NB4 (cell line): Measurements from ENCODE around the gene STK38.

ENCODE experiments used
- MYC ChIP-seq: IDR thresholded peaks from 2 replicates; pipeline ENCODE4 v1.6.1; 2011; ENCODE audit warnings: low read depth, low read length
- POLR2A ChIP-seq: IDR thresholded peaks from 2 replicates; pipeline ENCODE4 v1.6.1; 2011; ENCODE audit warnings: mild to moderate bottlenecking; ENCODE audit not compliant: insufficient read length; ENCODE audit errors: extremely low read depth
- TF ChIP-seq, protein P1 (sequence below): IDR thresholded peaks from one replicate; pipeline ENCODE4 v1.5.1; 2012; ENCODE audit warnings: low read depth, low read length
- TF ChIP-seq, protein P2 (sequence below): IDR thresholded peaks from 2 replicates; pipeline ENCODE4 v1.6.1; 2011; ENCODE audit warnings: low read depth, low read length

DNA sequence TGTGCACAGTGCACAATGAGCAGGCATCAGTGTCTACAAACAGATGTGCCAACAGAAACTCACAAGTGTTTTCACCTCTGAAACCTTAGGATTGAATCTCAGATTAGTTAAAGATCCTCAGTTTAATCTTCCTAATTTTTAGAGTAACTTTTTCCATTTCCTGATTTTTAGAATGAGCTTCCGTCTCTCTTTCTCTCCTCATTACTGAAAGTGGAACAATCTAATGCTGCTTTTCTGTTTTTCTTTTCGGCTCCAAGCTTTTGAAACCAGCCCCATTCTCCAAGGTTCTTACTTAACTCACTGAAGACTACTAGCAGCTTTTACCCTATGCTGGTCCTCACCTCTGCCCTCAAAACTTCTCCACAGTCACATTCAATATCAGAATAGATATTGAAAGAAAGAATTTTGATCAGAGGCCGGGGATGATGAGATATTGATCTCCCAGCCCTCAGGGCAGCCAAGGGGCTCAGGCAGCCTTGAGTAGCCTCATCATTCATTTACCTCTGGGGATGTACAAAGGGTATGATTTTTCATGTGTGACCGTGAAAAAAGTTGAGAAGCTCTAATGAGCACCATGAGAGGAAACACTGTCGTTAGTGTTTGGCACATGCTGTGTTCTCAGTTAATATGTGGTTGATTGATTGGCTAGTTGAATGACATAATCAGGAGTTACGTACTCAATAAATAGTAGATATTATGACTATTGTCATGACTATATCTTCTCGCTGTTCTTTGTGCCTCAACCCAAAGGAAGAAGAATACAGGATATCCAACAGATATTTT is 11.9 kb upstream of the STK38 start:
- TF ChIP-seq, protein P1, sequence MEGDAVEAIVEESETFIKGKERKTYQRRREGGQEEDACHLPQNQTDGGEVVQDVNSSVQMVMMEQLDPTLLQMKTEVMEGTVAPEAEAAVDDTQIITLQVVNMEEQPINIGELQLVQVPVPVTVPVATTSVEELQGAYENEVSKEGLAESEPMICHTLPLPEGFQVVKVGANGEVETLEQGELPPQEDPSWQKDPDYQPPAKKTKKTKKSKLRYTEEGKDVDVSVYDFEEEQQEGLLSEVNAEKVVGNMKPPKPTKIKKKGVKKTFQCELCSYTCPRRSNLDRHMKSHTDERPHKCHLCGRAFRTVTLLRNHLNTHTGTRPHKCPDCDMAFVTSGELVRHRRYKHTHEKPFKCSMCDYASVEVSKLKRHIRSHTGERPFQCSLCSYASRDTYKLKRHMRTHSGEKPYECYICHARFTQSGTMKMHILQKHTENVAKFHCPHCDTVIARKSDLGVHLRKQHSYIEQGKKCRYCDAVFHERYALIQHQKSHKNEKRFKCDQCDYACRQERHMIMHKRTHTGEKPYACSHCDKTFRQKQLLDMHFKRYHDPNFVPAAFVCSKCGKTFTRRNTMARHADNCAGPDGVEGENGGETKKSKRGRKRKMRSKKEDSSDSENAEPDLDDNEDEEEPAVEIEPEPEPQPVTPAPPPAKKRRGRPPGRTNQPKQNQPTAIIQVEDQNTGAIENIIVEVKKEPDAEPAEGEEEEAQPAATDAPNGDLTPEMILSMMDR: no peak
- TF ChIP-seq POLR2A (no peak), MYC (no peak)
- TF ChIP-seq, protein P2, sequence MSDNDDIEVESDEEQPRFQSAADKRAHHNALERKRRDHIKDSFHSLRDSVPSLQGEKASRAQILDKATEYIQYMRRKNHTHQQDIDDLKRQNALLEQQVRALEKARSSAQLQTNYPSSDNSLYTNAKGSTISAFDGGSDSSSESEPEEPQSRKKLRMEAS: no peak
